SK-N-SH (cell line): ENCODE results near the gene PSTK. TPM values are rescaled to one million over a fixed set of nuclear protein-coding genes. Genes with fewer than 3 reads are reported as not detected.

Experiments used
- CTCF ChIA-PET: fragments of 300-600, 350-600 bp; formaldehyde crosslinking; extraction: SDS; loops from one replicate; lab custom pipeline; 2021; lab: Yijun Ruan, JAX
- POLR2A ChIA-PET: fragments of 350-600 bp; sonication (Branson Sonifier 250); formaldehyde crosslinking; extraction: SDS; loops from one replicate; lab custom pipeline; 2020; ENCODE audit warnings: antibody characterized with exemption, inconsistent platforms; lab: Yijun Ruan, JAX
- DNase-seq: peaks from one replicate; pipeline ENCODE4 v3.0.0; 2012
- H2AFZ ChIP-seq: fragments of 200-600 bp; sonication (generic); 2 replicates; pipeline ENCODE4 v1.8.1; 2016; ENCODE audit warnings: antibody characterized with exemption, mild to moderate bottlenecking, low read depth
- H3F3A ChIP-seq: fragments of 200-600 bp; sonication (generic); replicated peaks from 2 replicates; pipeline ENCODE3; 2016; ENCODE audit warnings: antibody characterized with exemption, mild to moderate bottlenecking; ENCODE audit not compliant: insufficient read depth
- H3K27ac ChIP-seq, 2 experiments: fragments of 200-500 bp in 1 of 2; fragments of 200-600 bp in 1 of 2; sonication (Bioruptor generic) in 1 of 2; sonication (generic), shearing (Covaris generic) in 1 of 2; 2 replicates each; pipeline versions ENCODE4 v1.5.1 to v1.6.1; 2014 to 2016; ENCODE audit warnings: low read depth in 2 of 2, inconsistent platforms in 1 of 2, low read length in 1 of 2, mild to moderate bottlenecking in 1 of 2, mixed read lengths in 1 of 2
- H3K27me3 ChIP-seq: fragments of 200-600 bp; sonication (generic), shearing (Covaris generic); 2 replicates; pipeline ENCODE4 v1.6.1; 2016; ENCODE audit warnings: mixed run types; ENCODE audit not compliant: insufficient read depth
- H3K36me3 ChIP-seq, 2 experiments: fragments of 200-500 bp in 1 of 2; fragments of 200-600 bp in 1 of 2; sonication (Bioruptor generic) in 1 of 2; sonication (generic) in 1 of 2; replicated peaks in 1 of 2; 2 replicates each; pipeline versions ENCODE3 to v1.5.1; 2014 to 2016; ENCODE audit warnings: low read length in 1 of 2, mild to moderate bottlenecking in 1 of 2; ENCODE audit not compliant: insufficient read depth in 2 of 2, control insufficient read depth in 1 of 2
- H3K4me1 ChIP-seq, 2 experiments: fragments of 200-500 bp in 1 of 2; fragments of 200-600 bp in 1 of 2; sonication (Bioruptor generic) in 1 of 2; sonication (generic), shearing (Covaris generic) in 1 of 2; 2 replicates each; pipeline versions ENCODE4 v1.5.1 to v1.6.1; 2014 to 2016; ENCODE audit warnings: low read depth in 1 of 2, low read length in 1 of 2, mixed run types in 1 of 2; ENCODE audit not compliant: insufficient read depth in 2 of 2, control insufficient read depth in 1 of 2
- H3K4me2 ChIP-seq: fragments of 200-600 bp; sonication (generic), shearing (Covaris generic); 2 replicates; pipeline ENCODE4 v1.6.1; 2017; ENCODE audit warnings: mixed run types
- H3K4me3 ChIP-seq, 2 experiments: fragments of 200-500 bp in 1 of 2; fragments of 200-600 bp in 1 of 2; sonication (Bioruptor generic) in 1 of 2; sonication (generic), shearing (Covaris generic) in 1 of 2; 2 replicates each; pipeline versions ENCODE4 v1.5.1 to v1.8.1; 2014 to 2016; ENCODE audit warnings: low read depth in 2 of 2, inconsistent platforms in 1 of 2, low read length in 1 of 2, mild to moderate bottlenecking in 1 of 2, mixed read lengths in 1 of 2, moderate library complexity in 1 of 2
- H3K79me2 ChIP-seq: fragments of 200-600 bp; sonication (generic); 2 replicates; pipeline ENCODE4 v1.8.1; 2017; ENCODE audit warnings: mild to moderate bottlenecking; ENCODE audit not compliant: insufficient read depth
- H3K9ac ChIP-seq: fragments of 200-600 bp; sonication (generic); 2 replicates; pipeline ENCODE4 v1.6.1; 2017; ENCODE audit warnings: mixed run types
- H3K9me2 ChIP-seq: fragments of 200-600 bp; sonication (generic); 2 replicates; pipeline ENCODE4 v1.6.1; 2017; ENCODE audit warnings: mixed run types
- H3K9me3 ChIP-seq: fragments of 200-600 bp; sonication (generic); 2 replicates; pipeline ENCODE4 v1.6.1; 2017; ENCODE audit warnings: mixed run types, mild to moderate bottlenecking, moderate library complexity
- H4K20me1 ChIP-seq: fragments of 200-600 bp; sonication (generic); 2 replicates; pipeline ENCODE4 v1.6.1; 2017; ENCODE audit warnings: mild to moderate bottlenecking, mixed run types; ENCODE audit not compliant: insufficient read depth
- CTCF ChIP-seq: fragments of 200-600 bp; sonication (generic); IDR thresholded peaks from 2 replicates; pipeline ENCODE4 v1.6.1; 2017; ENCODE audit warnings: antibody characterized with exemption, mild to moderate bottlenecking, moderate library complexity
- ELF1 ChIP-seq: IDR thresholded peaks from 2 replicates; pipeline ENCODE4 v1.4.0; 2012
- EZH2phosphoT487 ChIP-seq: fragments of 200-600 bp; sonication (generic); IDR thresholded peaks from 2 replicates; pipeline ENCODE4 v1.6.1; 2017; ENCODE audit warnings: low read depth, mixed run types, mild to moderate bottlenecking, antibody characterized with exemption, moderate library complexity, borderline replicate concordance
- FOXM1 ChIP-seq: IDR thresholded peaks from 2 replicates; pipeline ENCODE4 v1.4.0; 2012; ENCODE audit warnings: low read depth, mild to moderate bottlenecking
- GABPA ChIP-seq: IDR thresholded peaks from 2 replicates; pipeline ENCODE4 v1.4.0; 2012; ENCODE audit warnings: low read depth, mild to moderate bottlenecking
- MEF2A ChIP-seq: IDR thresholded peaks from 2 replicates; pipeline ENCODE4 v1.4.0; 2012; ENCODE audit warnings: low read depth, borderline replicate concordance
- NRF1 ChIP-seq: IDR thresholded peaks from 2 replicates; pipeline ENCODE4 v1.6.1; 2012; ENCODE audit warnings: low read depth, mild to moderate bottlenecking, low read length
- PBX3 ChIP-seq: IDR thresholded peaks from 2 replicates; pipeline ENCODE4; 2012
- RCOR1 ChIP-seq: fragments of 150-350 bp; IDR thresholded peaks from 2 replicates; pipeline ENCODE4 v1.6.1; 2017; ENCODE audit warnings: antibody characterized with exemption, low read length
- REST ChIP-seq: IDR thresholded peaks from 2 replicates; pipeline ENCODE4 v1.6.1; 2012; ENCODE audit warnings: mild to moderate bottlenecking, low read depth, low read length, moderate library complexity
- SMC3 ChIP-seq: IDR thresholded peaks from 2 replicates; pipeline ENCODE4 v1.6.1; 2012; ENCODE audit warnings: low read depth, low read length, improper control_type of control experiment
- ZBTB33 ChIP-seq: IDR thresholded peaks from 2 replicates; pipeline ENCODE4 v1.4.0; 2012; ENCODE audit warnings: low read depth, borderline replicate concordance
- WGBS: methylation state at CpG from one replicate; pipeline ENCODE4 v1.1.6; 2017; ENCODE audit warnings: low lambda C conversion rate; 5-methylcytosine and 5-hydroxymethylcytosine counted together
- polyA plus RNA-seq, 3 experiments: library from polyadenylated mRNA; depleted of rRNA; stranded (reverse); fragments of >200 nt; gene quantifications; 2 replicates each; pipeline ENCODE4 v1.2.3, GENCODE V29; 2012

PSTK gene
- polyA plus RNA-seq, 1 of the 3 experiments (the other 2 are of a cell fraction), result 8.4 TPM

GRCh38 chr10:123009105-123009820, 29.1 kb downstream of the PSTK start:
- peak overlapping the region in 1 of 2 experiments; percentile 79; a peak in 2 of 4 replicates for H3K27ac ChIP-seq
- no peaks in the 10 kb centered on the region for H3F3A ChIP-seq
- TF ChIP-seq ELF1, result no peak
- TF ChIP-seq FOXM1, result no peak
- TF ChIP-seq PBX3, result no peak
- TF ChIP-seq ZBTB33, result no peak
- no peak for TF ChIP-seq REST
- TF ChIP-seq GABPA, result no peak
- no peak for TF ChIP-seq EZH2phosphoT487
- H3K27me3 ChIP-seq, result no peaks in the 10 kb centered on the region
- ChIA-PET POLR2A (no interaction called here), CTCF (interaction anchor here (1.1 to 2.0 kb wide), 4 partner anchors 9 to 34 kb away, joined by 3 to 8 read pairs (median 4); no protein-coding TSS in a partner anchor)
- peaks cover 43% of the 10 kb centered on the region for H3K79me2 ChIP-seq
- H3K4me3 ChIP-seq, result peak overlapping the region; percentile 93 to 99
- peak; percentile 66 for DNase-seq
- 5% methylated on average over 20 of the region's 34 CpGs for WGBS
- H3K4me2 ChIP-seq, result peak overlapping the region; percentile 94
- H3K9me2 ChIP-seq, result no peaks in the 10 kb centered on the region
- no peaks in the 10 kb centered on the region for H3K9me3 ChIP-seq
- peak overlapping the region; percentile 84 for H3K9ac ChIP-seq
- peaks cover 0 to 8% of the 10 kb centered on the region in 2 experiments; a peak in 2 of 4 replicates for H3K4me1 ChIP-seq
- peak overlapping the region; percentile 97 for H2AFZ ChIP-seq
- peaks cover 1% of the 10 kb centered on the region; the same call in 1 of the 2 replicates for H4K20me1 ChIP-seq
- H3K36me3 ChIP-seq, result no peaks in the 10 kb centered on the region

GRCh38 chr10:123011987-123012386, 31.8 kb downstream of the PSTK start:
- peaks cover 0 to 6% of the 10 kb centered on the region in 2 experiments; a peak in 2 of 4 replicates for H3K4me1 ChIP-seq
- peaks cover 16% of the 10 kb centered on the region for H3K79me2 ChIP-seq
- H3K4me2 ChIP-seq, result no peak overlapping the region
- TF ChIP-seq RCOR1 (no peak), GABPA (no peak), CTCF (no peak), NRF1 (no peak), MEF2A (no peak), SMC3 (no peak)
- no peaks in the 10 kb centered on the region for H3F3A ChIP-seq
- H3K27me3 ChIP-seq, result no peaks in the 10 kb centered on the region
- no peaks in the 10 kb centered on the region for H3K36me3 ChIP-seq
- no peak for DNase-seq
- 84% methylated on average over 3 of the region's 3 CpGs for WGBS
- H3K9ac ChIP-seq, result no peak overlapping the region
- H3K4me3 ChIP-seq, result no peak overlapping the region
- no peak overlapping the region for H3K27ac ChIP-seq
- CTCF ChIA-PET, result interaction anchor here (0.9 to 1.4 kb wide), 2 partner anchors 23 to 88 kb away, joined by 3 read pairs; no protein-coding TSS in a partner anchor
- H3K9me2 ChIP-seq, result no peaks in the 10 kb centered on the region
- POLR2A ChIA-PET, result no interaction called here
- no peak overlapping the region for H2AFZ ChIP-seq
- no peaks in the 10 kb centered on the region; the same call in 1 of the 2 replicates for H4K20me1 ChIP-seq
- H3K9me3 ChIP-seq, result no peaks in the 10 kb centered on the region
